SK-N-SH (cell line): ENCODE data around the gene SPTBN1. TPM values are rescaled to one million over a fixed set of nuclear protein-coding genes. Genes with fewer than 3 reads are reported as not detected.

Experiments used
- CTCF ChIA-PET: fragments of 300-600, 350-600 bp; formaldehyde crosslinking; extraction: SDS; loops from one replicate; lab custom pipeline; 2021; lab: Yijun Ruan, JAX
- POLR2A ChIA-PET: fragments of 350-600 bp; sonication (Branson Sonifier 250); formaldehyde crosslinking; extraction: SDS; loops from one replicate; lab custom pipeline; 2020; ENCODE audit warnings: antibody characterized with exemption, inconsistent platforms; lab: Yijun Ruan, JAX
- DNase-seq: peaks from one replicate; pipeline ENCODE4 v3.0.0; 2012
- H2AFZ ChIP-seq: fragments of 200-600 bp; sonication (generic); 2 replicates; pipeline ENCODE4 v1.8.1; 2016; ENCODE audit warnings: antibody characterized with exemption, mild to moderate bottlenecking, low read depth
- H3F3A ChIP-seq: fragments of 200-600 bp; sonication (generic); replicated peaks from 2 replicates; pipeline ENCODE3; 2016; ENCODE audit warnings: antibody characterized with exemption, mild to moderate bottlenecking; ENCODE audit not compliant: insufficient read depth
- H3K27ac ChIP-seq, 2 experiments: fragments of 200-500 bp in 1 of 2; fragments of 200-600 bp in 1 of 2; sonication (Bioruptor generic) in 1 of 2; sonication (generic), shearing (Covaris generic) in 1 of 2; 2 replicates each; pipeline versions ENCODE4 v1.5.1 to v1.6.1; 2014 to 2016; ENCODE audit warnings: low read depth in 2 of 2, inconsistent platforms in 1 of 2, low read length in 1 of 2, mild to moderate bottlenecking in 1 of 2, mixed read lengths in 1 of 2
- H3K27me3 ChIP-seq: fragments of 200-600 bp; sonication (generic), shearing (Covaris generic); 2 replicates; pipeline ENCODE4 v1.6.1; 2016; ENCODE audit warnings: mixed run types; ENCODE audit not compliant: insufficient read depth
- H3K36me3 ChIP-seq, 2 experiments: fragments of 200-500 bp in 1 of 2; fragments of 200-600 bp in 1 of 2; sonication (Bioruptor generic) in 1 of 2; sonication (generic) in 1 of 2; replicated peaks in 1 of 2; 2 replicates each; pipeline versions ENCODE3 to v1.5.1; 2014 to 2016; ENCODE audit warnings: low read length in 1 of 2, mild to moderate bottlenecking in 1 of 2; ENCODE audit not compliant: insufficient read depth in 2 of 2, control insufficient read depth in 1 of 2
- H3K4me1 ChIP-seq, 2 experiments: fragments of 200-500 bp in 1 of 2; fragments of 200-600 bp in 1 of 2; sonication (Bioruptor generic) in 1 of 2; sonication (generic), shearing (Covaris generic) in 1 of 2; 2 replicates each; pipeline versions ENCODE4 v1.5.1 to v1.6.1; 2014 to 2016; ENCODE audit warnings: low read depth in 1 of 2, low read length in 1 of 2, mixed run types in 1 of 2; ENCODE audit not compliant: insufficient read depth in 2 of 2, control insufficient read depth in 1 of 2
- H3K4me2 ChIP-seq: fragments of 200-600 bp; sonication (generic), shearing (Covaris generic); 2 replicates; pipeline ENCODE4 v1.6.1; 2017; ENCODE audit warnings: mixed run types
- H3K4me3 ChIP-seq, 2 experiments: fragments of 200-500 bp in 1 of 2; fragments of 200-600 bp in 1 of 2; sonication (Bioruptor generic) in 1 of 2; sonication (generic), shearing (Covaris generic) in 1 of 2; 2 replicates each; pipeline versions ENCODE4 v1.5.1 to v1.8.1; 2014 to 2016; ENCODE audit warnings: low read depth in 2 of 2, inconsistent platforms in 1 of 2, low read length in 1 of 2, mild to moderate bottlenecking in 1 of 2, mixed read lengths in 1 of 2, moderate library complexity in 1 of 2
- H3K79me2 ChIP-seq: fragments of 200-600 bp; sonication (generic); 2 replicates; pipeline ENCODE4 v1.8.1; 2017; ENCODE audit warnings: mild to moderate bottlenecking; ENCODE audit not compliant: insufficient read depth
- H3K9ac ChIP-seq: fragments of 200-600 bp; sonication (generic); 2 replicates; pipeline ENCODE4 v1.6.1; 2017; ENCODE audit warnings: mixed run types
- H3K9me2 ChIP-seq: fragments of 200-600 bp; sonication (generic); 2 replicates; pipeline ENCODE4 v1.6.1; 2017; ENCODE audit warnings: mixed run types
- H3K9me3 ChIP-seq: fragments of 200-600 bp; sonication (generic); 2 replicates; pipeline ENCODE4 v1.6.1; 2017; ENCODE audit warnings: mixed run types, mild to moderate bottlenecking, moderate library complexity
- H4K20me1 ChIP-seq: fragments of 200-600 bp; sonication (generic); 2 replicates; pipeline ENCODE4 v1.6.1; 2017; ENCODE audit warnings: mild to moderate bottlenecking, mixed run types; ENCODE audit not compliant: insufficient read depth
- CTCF ChIP-seq: fragments of 200-600 bp; sonication (generic); IDR thresholded peaks from 2 replicates; pipeline ENCODE4 v1.6.1; 2017; ENCODE audit warnings: antibody characterized with exemption, mild to moderate bottlenecking, moderate library complexity
- ELF1 ChIP-seq: IDR thresholded peaks from 2 replicates; pipeline ENCODE4 v1.4.0; 2012
- EZH2phosphoT487 ChIP-seq: fragments of 200-600 bp; sonication (generic); IDR thresholded peaks from 2 replicates; pipeline ENCODE4 v1.6.1; 2017; ENCODE audit warnings: low read depth, mixed run types, mild to moderate bottlenecking, antibody characterized with exemption, moderate library complexity, borderline replicate concordance
- IRF3 ChIP-seq: fragments of 150-350 bp; IDR thresholded peaks from 2 replicates; pipeline ENCODE4 v1.6.1; 2016; ENCODE audit warnings: mild to moderate bottlenecking, low read depth, low read length
- JUND ChIP-seq: IDR thresholded peaks from 2 replicates; pipeline ENCODE4 v1.4.0; 2012
- NFIC ChIP-seq: IDR thresholded peaks from 2 replicates; pipeline ENCODE4 v1.4.0; 2012; ENCODE audit warnings: borderline replicate concordance
- NRF1 ChIP-seq: IDR thresholded peaks from 2 replicates; pipeline ENCODE4 v1.6.1; 2012; ENCODE audit warnings: low read depth, mild to moderate bottlenecking, low read length
- PBX3 ChIP-seq: IDR thresholded peaks from 2 replicates; pipeline ENCODE4; 2012
- RCOR1 ChIP-seq: fragments of 150-350 bp; IDR thresholded peaks from 2 replicates; pipeline ENCODE4 v1.6.1; 2017; ENCODE audit warnings: antibody characterized with exemption, low read length
- REST ChIP-seq: IDR thresholded peaks from 2 replicates; pipeline ENCODE4 v1.6.1; 2012; ENCODE audit warnings: mild to moderate bottlenecking, low read depth, low read length, moderate library complexity
- SMC3 ChIP-seq: IDR thresholded peaks from 2 replicates; pipeline ENCODE4 v1.6.1; 2012; ENCODE audit warnings: low read depth, low read length, improper control_type of control experiment
- TAF1 ChIP-seq: IDR thresholded peaks from 2 replicates; pipeline ENCODE4 v1.6.1; 2012; ENCODE audit warnings: low read depth, mild to moderate bottlenecking, low read length, moderate library complexity, borderline replicate concordance
- TCF12 ChIP-seq: IDR thresholded peaks from 2 replicates; pipeline ENCODE4 v1.4.0; 2012
- TEAD4 ChIP-seq: IDR thresholded peaks from 2 replicates; pipeline ENCODE4 v1.4.0; 2012; ENCODE audit warnings: mild to moderate bottlenecking, borderline replicate concordance; ENCODE audit not compliant: insufficient read depth
- USF1 ChIP-seq: IDR thresholded peaks from 2 replicates; pipeline ENCODE4 v1.4.0; 2012; ENCODE audit warnings: low read depth, borderline replicate concordance
- USF2 ChIP-seq: fragments of 150-350 bp; IDR thresholded peaks from 2 replicates; pipeline ENCODE4 v1.6.1; 2017; ENCODE audit warnings: antibody characterized with exemption, low read length, low read depth, borderline replicate concordance
- YY1 ChIP-seq: IDR thresholded peaks from 2 replicates; pipeline ENCODE4 v1.4.0; 2012; ENCODE audit warnings: low read depth, mild to moderate bottlenecking
- WGBS: methylation state at CpG from one replicate; pipeline ENCODE4 v1.1.6; 2017; ENCODE audit warnings: low lambda C conversion rate; 5-methylcytosine and 5-hydroxymethylcytosine counted together
- polyA plus RNA-seq, 3 experiments: library from polyadenylated mRNA; depleted of rRNA; stranded (reverse); fragments of >200 nt; gene quantifications; 2 replicates each; pipeline ENCODE4 v1.2.3, GENCODE V29; 2012

SPTBN1 gene
- polyA plus RNA-seq, 1 of the 3 experiments (the other 2 are of a cell fraction): 29.1 TPM

GRCh38 chr2:54473851-54474250 is 17.7 kb downstream of the SPTBN1 start (continued):
- no peak for TF ChIP-seq PBX3
- TF ChIP-seq ELF1: no peak
- no peak for TF ChIP-seq TCF12
- TF ChIP-seq TEAD4: no peak
- TF ChIP-seq USF1: no peak
- TF ChIP-seq NRF1: no peak
- TF ChIP-seq SMC3: no peak
- no peak for TF ChIP-seq EZH2phosphoT487

- Histone ChIP-seq H3K27me3 (no peaks in the 10 kb centered on the region), H3K9me2 (no peaks in the 10 kb centered on the region), H3K9ac (no peak overlapping the region), H3K36me3 (no peaks in the 10 kb centered on the region), H2AFZ (no peak overlapping the region), H3K4me2 (no peak overlapping the region), H3K4me3 (no peak overlapping the region), H3F3A (peaks cover 12% of the 10 kb centered on the region), H3K9me3 (no peaks in the 10 kb centered on the region), H3K27ac (no peak overlapping the region), H3K79me2 (peaks cover 92% of the 10 kb centered on the region), H3K4me1 (peaks cover 20 to 22% of the 10 kb centered on the region in 2 experiments), H4K20me1 (peaks cover 78% of the 10 kb centered on the region)
- DNase-seq: no peak
- CTCF ChIA-PET: interaction anchor here (0.8 kb wide), 1 partner anchor 60 kb away, joined by 3 read pairs; no protein-coding TSS in a partner anchor
- no peak for TF ChIP-seq NRF1
- TF ChIP-seq IRF3: no peak
- TF ChIP-seq REST: no peak
- no peak for TF ChIP-seq YY1
- no peak for TF ChIP-seq RCOR1
- no peak for TF ChIP-seq JUND
- no peak for TF ChIP-seq TCF12
- TF ChIP-seq CTCF: no peak
- no peak for TF ChIP-seq USF2
- TF ChIP-seq TAF1: no peak
- TF ChIP-seq NFIC: no peak
- no peak for TF ChIP-seq PBX3
- POLR2A ChIA-PET: no interaction called here
- WGBS: 96% methylated on average over 3 of the region's 3 CpGs
Measured at GRCh38 chr2:54475285-54475684, 19.2 kb downstream of the SPTBN1 start.
